ENCODE data around the gene ZBTB7C. TPM values are rescaled to one million over a fixed set of nuclear protein-coding genes. Genes with fewer than 3 reads are reported as not detected.

The ZBTB7C gene
- total and polyA plus RNA-seq, 9 of the 15 experiments (the other 6 are each of a cell fraction or from before 2014, with no cell fraction given): not detected

DNA sequence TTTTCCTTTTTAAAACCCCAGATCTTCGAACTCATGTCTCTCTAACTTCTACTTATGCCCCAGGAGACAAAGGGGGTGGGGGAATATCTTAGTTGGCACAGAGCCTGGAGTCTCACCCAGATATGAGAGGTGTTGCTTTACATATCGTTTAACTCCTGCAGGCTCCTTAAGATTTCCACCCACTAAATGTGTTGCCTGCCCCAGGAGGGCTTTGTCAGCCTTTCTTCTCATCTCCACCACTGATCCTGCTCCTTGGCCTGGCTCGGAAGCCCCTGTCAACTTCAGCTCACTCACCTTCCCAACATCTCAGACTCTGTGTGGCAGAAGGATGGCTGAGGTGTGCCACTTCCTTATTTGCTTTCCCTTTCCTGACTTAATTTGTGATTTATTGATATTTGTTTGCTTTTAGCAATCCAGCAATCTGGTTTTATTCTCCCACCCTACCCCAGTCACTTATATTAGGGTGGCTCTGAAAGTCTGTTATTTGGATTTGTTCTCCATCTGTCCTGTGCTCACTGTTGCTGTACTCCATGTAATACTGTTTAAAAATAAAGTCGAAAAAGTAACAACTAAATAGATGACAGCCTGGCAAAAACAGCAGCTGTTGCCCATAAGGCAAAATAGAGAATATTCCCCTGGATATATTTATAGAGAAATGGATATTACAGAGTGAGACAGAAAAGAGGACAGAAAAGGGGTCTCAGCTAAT lies 200.6 kb downstream of the ZBTB7C start:
- H3K27ac ChIP-seq (ENCODE audit: extremely low read depth, low read depth, low read length): no peak overlapping the region
- H3K9me3 ChIP-seq (replicated peaks; ENCODE audit: control insufficient read depth, insufficient read depth, low read depth, low read length): no peaks in the 10 kb centered on the region
- in situ Hi-C loops (cut with MboI) (no loop called here), intact Hi-C loops (cut with micrococcal nuclease) (no loop called here)
- H3K4me1 ChIP-seq (replicated peaks in 1 of 2; ENCODE audit: control insufficient read depth in 2 of 2, insufficient read depth in 2 of 2, low read length in 2 of 2): no peaks in the 10 kb centered on the region
- DNase-seq (ENCODE audit: extremely low read depth in 1 of 4, low spot score in 3 of 4) (no peak), FAIRE-seq (no peak), ATAC-seq (no peak)
- H4K20me1 ChIP-seq (replicated peaks; ENCODE audit: control insufficient read depth, insufficient read depth, low read length): no peaks in the 10 kb centered on the region
- H3K9me1 ChIP-seq (ENCODE audit: control insufficient read depth, insufficient read depth, low read length): no peaks in the 10 kb centered on the region
- POLR2A ChIA-PET: no interaction called here
- H3K27me3 ChIP-seq (ENCODE audit: control insufficient read depth in 2 of 2, insufficient read depth in 2 of 2, low read length in 2 of 2): no peaks in the 10 kb centered on the region
- H3K9ac ChIP-seq (ENCODE audit: insufficient read depth in 1 of 2, low read depth in 2 of 2, low read length in 2 of 2): no peak overlapping the region
- H3K36me3 ChIP-seq (ENCODE audit: control insufficient read depth, insufficient read depth, low read length): no peaks in the 10 kb centered on the region
- WGBS (ENCODE audit: insufficient coverage, low coverage, missing lambda C conversion rate): 0% methylated on average over 4 of the region's 4 CpGs
- H3K4me3 ChIP-seq: no peak overlapping the region
- H2AFZ ChIP-seq (ENCODE audit: low read depth, low read length): no peak overlapping the region
- H3K4me2 ChIP-seq (ENCODE audit: insufficient read depth, low read length): no peak overlapping the region
- no peaks in the 10 kb centered on the region for H3K79me2 ChIP-seq (ENCODE audit: control insufficient read depth, insufficient read depth, low read length)
- no peak for TF ChIP-seq ZKSCAN1 (IDR thresholded peaks at IDR 0.05; ENCODE audit: low read depth, low read length)
- no TSS peak for BruUV-seq (replicated peaks)
- CTCF ChIA-PET (ENCODE audit: low intra/inter-chr PET ratio): no interaction called here

DNA sequence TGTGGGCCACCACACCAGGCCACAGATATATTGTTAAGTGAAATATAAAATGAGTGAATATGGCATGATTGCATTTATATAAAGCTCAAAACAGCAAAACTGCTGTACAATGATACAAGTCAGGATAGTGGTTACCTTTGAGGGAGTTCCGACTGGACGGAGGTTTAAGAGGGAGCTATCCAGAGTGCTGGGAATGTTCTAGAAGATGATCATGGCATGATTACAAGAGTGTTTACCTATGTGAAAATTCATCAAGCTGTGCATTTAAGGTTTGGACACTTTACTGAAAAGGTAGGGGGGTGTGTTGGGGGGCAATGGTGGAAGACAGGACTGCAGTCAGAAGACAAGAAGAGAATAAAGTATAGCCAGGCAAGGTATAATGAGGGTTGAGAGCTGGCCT lies 201.4 kb downstream of the ZBTB7C start:
- WGBS (ENCODE audit: insufficient coverage, low coverage, missing lambda C conversion rate): 0% methylated on average over 2 of the region's 2 CpGs

More for the DNA sequence above, 201.4 kb downstream of the ZBTB7C start:
- Histone ChIP-seq H3K9me1 (ENCODE audit: control insufficient read depth, insufficient read depth, low read length) (no peaks in the 10 kb centered on the region), H3K4me2 (ENCODE audit: insufficient read depth, low read length) (no peak overlapping the region), H4K20me1 (replicated peaks; ENCODE audit: control insufficient read depth, insufficient read depth, low read length) (no peaks in the 10 kb centered on the region), H3K4me1 (replicated peaks in 1 of 2; ENCODE audit: control insufficient read depth in 2 of 2, insufficient read depth in 2 of 2, low read length in 2 of 2) (no peaks in the 10 kb centered on the region), H3K27me3 (ENCODE audit: control insufficient read depth in 2 of 2, insufficient read depth in 2 of 2, low read length in 2 of 2) (no peaks in the 10 kb centered on the region), H3K36me3 (ENCODE audit: control insufficient read depth, insufficient read depth, low read length) (no peaks in the 10 kb centered on the region), H2AFZ (ENCODE audit: low read depth, low read length) (no peak overlapping the region), H3K27ac (ENCODE audit: extremely low read depth, low read depth, low read length) (no peak overlapping the region), H3K9ac (ENCODE audit: insufficient read depth in 1 of 2, low read depth in 2 of 2, low read length in 2 of 2) (no peak overlapping the region), H3K9me3 (replicated peaks; ENCODE audit: control insufficient read depth, insufficient read depth, low read depth, low read length) (no peaks in the 10 kb centered on the region), H3K79me2 (ENCODE audit: control insufficient read depth, insufficient read depth, low read length) (no peaks in the 10 kb centered on the region), H3K4me3 (no peak overlapping the region)
- no peak for TF ChIP-seq DPF2 (IDR thresholded peaks at IDR 0.05)
- no peak for TF ChIP-seq ZC3H4 (CRISPR knock-in tag; IDR thresholded peaks at IDR 0.05; ENCODE audit: borderline replicate concordance)
- TF ChIP-seq, protein P1, sequence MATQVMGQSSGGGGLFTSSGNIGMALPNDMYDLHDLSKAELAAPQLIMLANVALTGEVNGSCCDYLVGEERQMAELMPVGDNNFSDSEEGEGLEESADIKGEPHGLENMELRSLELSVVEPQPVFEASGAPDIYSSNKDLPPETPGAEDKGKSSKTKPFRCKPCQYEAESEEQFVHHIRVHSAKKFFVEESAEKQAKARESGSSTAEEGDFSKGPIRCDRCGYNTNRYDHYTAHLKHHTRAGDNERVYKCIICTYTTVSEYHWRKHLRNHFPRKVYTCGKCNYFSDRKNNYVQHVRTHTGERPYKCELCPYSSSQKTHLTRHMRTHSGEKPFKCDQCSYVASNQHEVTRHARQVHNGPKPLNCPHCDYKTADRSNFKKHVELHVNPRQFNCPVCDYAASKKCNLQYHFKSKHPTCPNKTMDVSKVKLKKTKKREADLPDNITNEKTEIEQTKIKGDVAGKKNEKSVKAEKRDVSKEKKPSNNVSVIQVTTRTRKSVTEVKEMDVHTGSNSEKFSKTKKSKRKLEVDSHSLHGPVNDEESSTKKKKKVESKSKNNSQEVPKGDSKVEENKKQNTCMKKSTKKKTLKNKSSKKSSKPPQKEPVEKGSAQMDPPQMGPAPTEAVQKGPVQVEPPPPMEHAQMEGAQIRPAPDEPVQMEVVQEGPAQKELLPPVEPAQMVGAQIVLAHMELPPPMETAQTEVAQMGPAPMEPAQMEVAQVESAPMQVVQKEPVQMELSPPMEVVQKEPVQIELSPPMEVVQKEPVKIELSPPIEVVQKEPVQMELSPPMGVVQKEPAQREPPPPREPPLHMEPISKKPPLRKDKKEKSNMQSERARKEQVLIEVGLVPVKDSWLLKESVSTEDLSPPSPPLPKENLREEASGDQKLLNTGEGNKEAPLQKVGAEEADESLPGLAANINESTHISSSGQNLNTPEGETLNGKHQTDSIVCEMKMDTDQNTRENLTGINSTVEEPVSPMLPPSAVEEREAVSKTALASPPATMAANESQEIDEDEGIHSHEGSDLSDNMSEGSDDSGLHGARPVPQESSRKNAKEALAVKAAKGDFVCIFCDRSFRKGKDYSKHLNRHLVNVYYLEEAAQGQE (IDR thresholded peaks at IDR 0.05; ENCODE audit: borderline replicate concordance): 0 out of 2 replicates have a peak, but pooled peaks have one; percentile 15
- TF ChIP-seq, protein P1 (CRISPR knock-in tag; IDR thresholded peaks at IDR 0.05; ENCODE audit: low read depth): no peak
- no peak for TF ChIP-seq EHMT2 (IDR thresholded peaks at IDR 0.05)
- ChIA-PET CTCF (ENCODE audit: low intra/inter-chr PET ratio) (no interaction called here), POLR2A (no interaction called here)
- no TSS peak for BruUV-seq (replicated peaks)
- intact Hi-C loops (cut with micrococcal nuclease) (no loop called here), in situ Hi-C loops (cut with MboI) (no loop called here)
- FAIRE-seq (no peak), DNase-seq (ENCODE audit: extremely low read depth in 1 of 4, low spot score in 3 of 4) (no peak), ATAC-seq (no peak)

All from K562 (cell line).